ENCODE measurements around the gene MEPCE. TPM values are rescaled to one million over a fixed set of nuclear protein-coding genes. Genes with fewer than 3 reads are reported as not detected.

The MEPCE gene
- polyA plus RNA-seq, 1 donor (not counting 4 experiments of a cell fraction or from before 2014, with no cell fraction given), result 10.6 TPM

- peaks cover 33% of the 10 kb centered on the region for H3K79me2 ChIP-seq (ENCODE audit: control insufficient read depth, insufficient read depth, low read length)
- DNase-seq (ENCODE audit: low read depth, low spot score), result no peak
- dilution Hi-C loops (cut with MboI; ENCODE audit: extremely low pct_ligation_motif_present, low sequenced_read_pairs), result no loop called here
- peaks cover 0 to 9% of the 10 kb centered on the region in 2 experiments for H3K36me3 ChIP-seq (ENCODE audit: control insufficient read depth in 2 of 2, extremely low read depth in 1 of 2, insufficient read depth in 2 of 2, low read length in 2 of 2)
- no peak overlapping the region for H3K27ac ChIP-seq (ENCODE audit: control insufficient read depth, insufficient read depth, low read length)
- TF ChIP-seq EZH2 (IDR thresholded peaks at IDR 0.05; ENCODE audit: low read length) (no peak), CTCF (optimal IDR thresholded peaks at IDR 0.05 in 1 of 3, IDR thresholded peaks at IDR 0.05 in 1 of 3, conservative IDR thresholded peaks at IDR 0.05 in 1 of 3; ENCODE audit: extremely low read depth in 1 of 3, insufficient read depth in 2 of 3, low read length in 3 of 3) (no peak)
- H4K20me1 ChIP-seq (ENCODE audit: control insufficient read depth, extremely low read depth, insufficient read depth, low read length), result no peaks in the 10 kb centered on the region
- no peaks in the 10 kb centered on the region for H3K9me1 ChIP-seq (ENCODE audit: control insufficient read depth, extremely low read depth, insufficient read depth, low read length)
- H3K9me3 ChIP-seq (ENCODE audit: control insufficient read depth, low read depth, low read length), result no peaks in the 10 kb centered on the region
- H3K4me1 ChIP-seq (ENCODE audit: control insufficient read depth, extremely low read depth, insufficient read depth, low read length), result peaks cover 33% of the 10 kb centered on the region
- no peak overlapping the region for H2AFZ ChIP-seq (ENCODE audit: control insufficient read depth, low read length)
- peak overlapping the region; percentile 37 for H3K4me2 ChIP-seq (ENCODE audit: control insufficient read depth, extremely low read depth, insufficient read depth, low read depth, low read length)
- no peak overlapping the region for H3K4me3 ChIP-seq (ENCODE audit: control insufficient read depth in 2 of 3, extremely low read depth in 1 of 3, insufficient read depth in 2 of 3, low read depth in 1 of 3, low read length in 3 of 3)
- H3K9ac ChIP-seq (ENCODE audit: control insufficient read depth, extremely low read depth, insufficient read depth, low read length), result no peak overlapping the region
- H3K27me3 ChIP-seq (ENCODE audit: control insufficient read depth, extremely low read depth, insufficient read depth, low read length), result no peaks in the 10 kb centered on the region
- no peak for FAIRE-seq
Observed at GRCh38 chr7:100475549-100475948, 45.9 kb downstream of the MEPCE start.

- dilution Hi-C loops (cut with MboI; ENCODE audit: extremely low pct_ligation_motif_present, low sequenced_read_pairs), result no loop called here
- FAIRE-seq (no peak), DNase-seq (ENCODE audit: low read depth, low spot score) (no peak)
- Histone ChIP-seq H3K36me3 (ENCODE audit: control insufficient read depth in 2 of 2, extremely low read depth in 1 of 2, insufficient read depth in 2 of 2, low read length in 2 of 2) (peaks cover 0 to 6% of the 10 kb centered on the region in 2 experiments), H3K9me1 (ENCODE audit: control insufficient read depth, extremely low read depth, insufficient read depth, low read length) (no peaks in the 10 kb centered on the region), H3K4me3 (ENCODE audit: control insufficient read depth in 2 of 3, extremely low read depth in 1 of 3, insufficient read depth in 2 of 3, low read depth in 1 of 3, low read length in 3 of 3) (peak overlapping the region in 2 of 3 experiments; percentile 84 to 93), H3K9me3 (ENCODE audit: control insufficient read depth, low read depth, low read length) (no peaks in the 10 kb centered on the region), H3K9ac (ENCODE audit: control insufficient read depth, extremely low read depth, insufficient read depth, low read length) (peak overlapping the region; percentile 28), H3K79me2 (ENCODE audit: control insufficient read depth, insufficient read depth, low read length) (peaks cover 33% of the 10 kb centered on the region), H3K4me1 (ENCODE audit: control insufficient read depth, extremely low read depth, insufficient read depth, low read length) (peaks cover 33% of the 10 kb centered on the region), H4K20me1 (ENCODE audit: control insufficient read depth, extremely low read depth, insufficient read depth, low read length) (no peaks in the 10 kb centered on the region), H2AFZ (ENCODE audit: control insufficient read depth, low read length) (no peak overlapping the region), H3K27ac (ENCODE audit: control insufficient read depth, insufficient read depth, low read length) (no peak overlapping the region), H3K27me3 (ENCODE audit: control insufficient read depth, extremely low read depth, insufficient read depth, low read length) (no peaks in the 10 kb centered on the region), H3K4me2 (ENCODE audit: control insufficient read depth, extremely low read depth, insufficient read depth, low read depth, low read length) (peak overlapping the region; percentile 81)
- TF ChIP-seq EZH2 (IDR thresholded peaks at IDR 0.05; ENCODE audit: low read length) (no peak), CTCF (optimal IDR thresholded peaks at IDR 0.05 in 1 of 3, IDR thresholded peaks at IDR 0.05 in 1 of 3, conservative IDR thresholded peaks at IDR 0.05 in 1 of 3; ENCODE audit: extremely low read depth in 1 of 3, insufficient read depth in 2 of 3, low read length in 3 of 3) (no peak)
Observed at GRCh38 chr7:100476101-100476780, 46.6 kb downstream of the MEPCE start.
